ENCODE measurements around the gene CCDC116.

DNA sequence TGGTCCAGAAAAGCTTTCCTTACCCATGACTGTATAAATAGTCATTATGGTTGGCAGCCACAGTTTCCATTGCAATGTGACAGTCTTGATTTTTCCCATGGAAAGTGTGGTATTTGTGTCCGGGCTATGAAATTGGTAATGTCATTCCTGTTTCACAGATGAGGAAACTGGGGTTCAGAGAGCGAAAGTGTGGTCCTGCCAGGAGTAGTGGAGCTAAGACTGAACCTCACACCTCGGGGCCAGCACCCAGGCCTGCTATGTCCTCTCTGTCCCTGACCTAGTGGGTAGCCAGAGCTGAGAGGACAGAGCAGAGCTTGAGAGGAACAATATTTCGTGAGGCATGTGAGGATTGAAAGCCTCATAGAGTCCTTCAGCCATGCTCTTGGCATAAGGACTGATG is 1.5 kb upstream of the CCDC116 start:
- TF ChIP-seq, protein P1, sequence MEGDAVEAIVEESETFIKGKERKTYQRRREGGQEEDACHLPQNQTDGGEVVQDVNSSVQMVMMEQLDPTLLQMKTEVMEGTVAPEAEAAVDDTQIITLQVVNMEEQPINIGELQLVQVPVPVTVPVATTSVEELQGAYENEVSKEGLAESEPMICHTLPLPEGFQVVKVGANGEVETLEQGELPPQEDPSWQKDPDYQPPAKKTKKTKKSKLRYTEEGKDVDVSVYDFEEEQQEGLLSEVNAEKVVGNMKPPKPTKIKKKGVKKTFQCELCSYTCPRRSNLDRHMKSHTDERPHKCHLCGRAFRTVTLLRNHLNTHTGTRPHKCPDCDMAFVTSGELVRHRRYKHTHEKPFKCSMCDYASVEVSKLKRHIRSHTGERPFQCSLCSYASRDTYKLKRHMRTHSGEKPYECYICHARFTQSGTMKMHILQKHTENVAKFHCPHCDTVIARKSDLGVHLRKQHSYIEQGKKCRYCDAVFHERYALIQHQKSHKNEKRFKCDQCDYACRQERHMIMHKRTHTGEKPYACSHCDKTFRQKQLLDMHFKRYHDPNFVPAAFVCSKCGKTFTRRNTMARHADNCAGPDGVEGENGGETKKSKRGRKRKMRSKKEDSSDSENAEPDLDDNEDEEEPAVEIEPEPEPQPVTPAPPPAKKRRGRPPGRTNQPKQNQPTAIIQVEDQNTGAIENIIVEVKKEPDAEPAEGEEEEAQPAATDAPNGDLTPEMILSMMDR (IDR thresholded peaks at IDR 0.05), result no peak
- no peak for TF ChIP-seq POLR2A (IDR thresholded peaks at IDR 0.05)
- TF ChIP-seq EP300 (IDR thresholded peaks at IDR 0.05), result no peak

Measured in tibial nerve (tissue), 4 donors.